ENCODE measurements around the gene DOCK9.

GRCh38 chr13:98915563-98915962 lies 62.3 kb downstream of the DOCK9 start:
- TF ChIP-seq CTCF (IDR thresholded peaks at IDR 0.05), result no peak
- TF ChIP-seq POLR2AphosphoS5 (IDR thresholded peaks at IDR 0.05), result no peak
- TF ChIP-seq POLR2A (IDR thresholded peaks at IDR 0.05), result no peak

Data from prostate gland (tissue), 2 donors.